SK-N-SH (cell line): Measurements from ENCODE around the gene EMP2. TPM values are rescaled to one million over a fixed set of nuclear protein-coding genes. Genes with fewer than 3 reads are reported as not detected.

Experiments
- CTCF ChIA-PET: fragments of 300-600, 350-600 bp; formaldehyde crosslinking; extraction: SDS; loops from one replicate; lab custom pipeline; 2021; lab: Yijun Ruan, JAX
- POLR2A ChIA-PET: fragments of 350-600 bp; sonication (Branson Sonifier 250); formaldehyde crosslinking; extraction: SDS; loops from one replicate; lab custom pipeline; 2020; ENCODE audit warnings: antibody characterized with exemption, inconsistent platforms; lab: Yijun Ruan, JAX
- DNase-seq: peaks from one replicate; pipeline ENCODE4 v3.0.0; 2012
- H2AFZ ChIP-seq: fragments of 200-600 bp; sonication (generic); 2 replicates; pipeline ENCODE4 v1.8.1; 2016; ENCODE audit warnings: antibody characterized with exemption, mild to moderate bottlenecking, low read depth
- H3F3A ChIP-seq: fragments of 200-600 bp; sonication (generic); replicated peaks from 2 replicates; pipeline ENCODE3; 2016; ENCODE audit warnings: antibody characterized with exemption, mild to moderate bottlenecking; ENCODE audit not compliant: insufficient read depth
- H3K27ac ChIP-seq, 2 experiments: fragments of 200-500 bp in 1 of 2; fragments of 200-600 bp in 1 of 2; sonication (Bioruptor generic) in 1 of 2; sonication (generic), shearing (Covaris generic) in 1 of 2; 2 replicates each; pipeline versions ENCODE4 v1.5.1 to v1.6.1; 2014 to 2016; ENCODE audit warnings: low read depth in 2 of 2, inconsistent platforms in 1 of 2, low read length in 1 of 2, mild to moderate bottlenecking in 1 of 2, mixed read lengths in 1 of 2
- H3K27me3 ChIP-seq: fragments of 200-600 bp; sonication (generic), shearing (Covaris generic); 2 replicates; pipeline ENCODE4 v1.6.1; 2016; ENCODE audit warnings: mixed run types; ENCODE audit not compliant: insufficient read depth
- H3K36me3 ChIP-seq, 2 experiments: fragments of 200-500 bp in 1 of 2; fragments of 200-600 bp in 1 of 2; sonication (Bioruptor generic) in 1 of 2; sonication (generic) in 1 of 2; replicated peaks in 1 of 2; 2 replicates each; pipeline versions ENCODE3 to v1.5.1; 2014 to 2016; ENCODE audit warnings: low read length in 1 of 2, mild to moderate bottlenecking in 1 of 2; ENCODE audit not compliant: insufficient read depth in 2 of 2, control insufficient read depth in 1 of 2
- H3K4me1 ChIP-seq, 2 experiments: fragments of 200-500 bp in 1 of 2; fragments of 200-600 bp in 1 of 2; sonication (Bioruptor generic) in 1 of 2; sonication (generic), shearing (Covaris generic) in 1 of 2; 2 replicates each; pipeline versions ENCODE4 v1.5.1 to v1.6.1; 2014 to 2016; ENCODE audit warnings: low read depth in 1 of 2, low read length in 1 of 2, mixed run types in 1 of 2; ENCODE audit not compliant: insufficient read depth in 2 of 2, control insufficient read depth in 1 of 2
- H3K4me2 ChIP-seq: fragments of 200-600 bp; sonication (generic), shearing (Covaris generic); 2 replicates; pipeline ENCODE4 v1.6.1; 2017; ENCODE audit warnings: mixed run types
- H3K4me3 ChIP-seq, 2 experiments: fragments of 200-500 bp in 1 of 2; fragments of 200-600 bp in 1 of 2; sonication (Bioruptor generic) in 1 of 2; sonication (generic), shearing (Covaris generic) in 1 of 2; 2 replicates each; pipeline versions ENCODE4 v1.5.1 to v1.8.1; 2014 to 2016; ENCODE audit warnings: low read depth in 2 of 2, inconsistent platforms in 1 of 2, low read length in 1 of 2, mild to moderate bottlenecking in 1 of 2, mixed read lengths in 1 of 2, moderate library complexity in 1 of 2
- H3K79me2 ChIP-seq: fragments of 200-600 bp; sonication (generic); 2 replicates; pipeline ENCODE4 v1.8.1; 2017; ENCODE audit warnings: mild to moderate bottlenecking; ENCODE audit not compliant: insufficient read depth
- H3K9ac ChIP-seq: fragments of 200-600 bp; sonication (generic); 2 replicates; pipeline ENCODE4 v1.6.1; 2017; ENCODE audit warnings: mixed run types
- H3K9me2 ChIP-seq: fragments of 200-600 bp; sonication (generic); 2 replicates; pipeline ENCODE4 v1.6.1; 2017; ENCODE audit warnings: mixed run types
- H3K9me3 ChIP-seq: fragments of 200-600 bp; sonication (generic); 2 replicates; pipeline ENCODE4 v1.6.1; 2017; ENCODE audit warnings: mixed run types, mild to moderate bottlenecking, moderate library complexity
- H4K20me1 ChIP-seq: fragments of 200-600 bp; sonication (generic); 2 replicates; pipeline ENCODE4 v1.6.1; 2017; ENCODE audit warnings: mild to moderate bottlenecking, mixed run types; ENCODE audit not compliant: insufficient read depth
- EP300 ChIP-seq, 2 experiments: IDR thresholded peaks; 2 replicates each; pipeline versions ENCODE4 v1.4.0 to v1.6.1; 2012; ENCODE audit warnings: borderline replicate concordance in 1 of 2, low read depth in 1 of 2, low read length in 1 of 2
- EZH2phosphoT487 ChIP-seq: fragments of 200-600 bp; sonication (generic); IDR thresholded peaks from 2 replicates; pipeline ENCODE4 v1.6.1; 2017; ENCODE audit warnings: low read depth, mixed run types, mild to moderate bottlenecking, antibody characterized with exemption, moderate library complexity, borderline replicate concordance
- FOSL2 ChIP-seq: IDR thresholded peaks from 2 replicates; pipeline ENCODE4 v1.4.0; 2012; ENCODE audit warnings: low read depth, mild to moderate bottlenecking, moderate library complexity, borderline replicate concordance
- GATA2 ChIP-seq: sonication (generic); formaldehyde crosslinking; IDR thresholded peaks from 2 replicates; pipeline ENCODE4 v1.5.0; 2020; ENCODE audit warnings: mild to moderate bottlenecking, missing genetic modification reagents
- NFIC ChIP-seq: IDR thresholded peaks from 2 replicates; pipeline ENCODE4 v1.4.0; 2012; ENCODE audit warnings: borderline replicate concordance
- RCOR1 ChIP-seq: fragments of 150-350 bp; IDR thresholded peaks from 2 replicates; pipeline ENCODE4 v1.6.1; 2017; ENCODE audit warnings: antibody characterized with exemption, low read length
- REST ChIP-seq: IDR thresholded peaks from 2 replicates; pipeline ENCODE4 v1.6.1; 2012; ENCODE audit warnings: mild to moderate bottlenecking, low read depth, low read length, moderate library complexity
- TCF12 ChIP-seq: IDR thresholded peaks from 2 replicates; pipeline ENCODE4 v1.4.0; 2012
- YY1 ChIP-seq: IDR thresholded peaks from 2 replicates; pipeline ENCODE4 v1.4.0; 2012; ENCODE audit warnings: low read depth, mild to moderate bottlenecking
- ZBTB33 ChIP-seq: IDR thresholded peaks from 2 replicates; pipeline ENCODE4 v1.4.0; 2012; ENCODE audit warnings: low read depth, borderline replicate concordance
- WGBS: methylation state at CpG from one replicate; pipeline ENCODE4 v1.1.6; 2017; ENCODE audit warnings: low lambda C conversion rate; 5-methylcytosine and 5-hydroxymethylcytosine counted together
- polyA plus RNA-seq, 3 experiments: library from polyadenylated mRNA; depleted of rRNA; stranded (reverse); fragments of >200 nt; gene quantifications; 2 replicates each; pipeline ENCODE4 v1.2.3, GENCODE V29; 2012

The EMP2 gene
- polyA plus RNA-seq, 1 of the 3 experiments (the other 2 are of a cell fraction), result 4.3 TPM

GRCh38 chr16:10572611-10573010 lies 7.8 kb downstream of the EMP2 start:
- ChIA-PET POLR2A (no interaction called here), CTCF (interaction anchor here (1.1 kb wide), 1 partner anchor 10 kb away, joined by 3 read pairs; no protein-coding TSS in a partner anchor)
- Histone ChIP-seq H3K79me2 (no peaks in the 10 kb centered on the region), H3K4me3 (no peak overlapping the region), H3K36me3 (no peaks in the 10 kb centered on the region), H3K9me3 (no peaks in the 10 kb centered on the region), H3F3A (no peaks in the 10 kb centered on the region), H3K27ac (no peak overlapping the region)
- TF ChIP-seq REST (no peak), FOSL2 (no peak), YY1 (no peak)
- TF ChIP-seq, all 33 proteins: peak for 0
- 89% methylated on average over 3 of the region's 3 CpGs for WGBS
- no peaks in the 10 kb centered on the region for H3K27me3 ChIP-seq
- no peak overlapping the region for H2AFZ ChIP-seq
- DNase-seq, result no peak
- H3K4me2 ChIP-seq, result no peak overlapping the region
- H3K4me1 ChIP-seq, result peaks cover 7 to 13% of the 10 kb centered on the region in 2 experiments; a peak in 2 of 4 replicates
- no peaks in the 10 kb centered on the region for H3K9me2 ChIP-seq
- no peak overlapping the region for H3K9ac ChIP-seq
- 0 out of 2 replicates have a peak, but pooled peaks cover 3% of the 10 kb centered on the region for H4K20me1 ChIP-seq

GRCh38 chr16:10571354-10571753 lies 9.0 kb downstream of the EMP2 start:
- Histone ChIP-seq H3K27ac (no peak overlapping the region), H3K79me2 (no peaks in the 10 kb centered on the region), H3K4me1 (peaks cover 0 to under 1% of the 10 kb centered on the region in 2 experiments; a peak in 1 of 4 replicates), H2AFZ (no peak overlapping the region), H3F3A (no peaks in the 10 kb centered on the region), H4K20me1 (no peaks in the 10 kb centered on the region), H3K27me3 (no peaks in the 10 kb centered on the region), H3K9me2 (no peaks in the 10 kb centered on the region), H3K9me3 (no peaks in the 10 kb centered on the region), H3K36me3 (no peaks in the 10 kb centered on the region), H3K4me3 (no peak overlapping the region), H3K9ac (no peak overlapping the region), H3K4me2 (no peak overlapping the region)
- TF ChIP-seq EZH2phosphoT487 (no peak), RCOR1 (no peak), NFIC (no peak), ZBTB33 (no peak), TCF12 (no peak), GATA2 (no peak), EP300 (IDR thresholded peaks at IDR 0.05; ENCODE audit: borderline replicate concordance in 1 of 2, low read depth in 1 of 2, low read length in 1 of 2) (no peak)
- CTCF ChIA-PET, result interaction anchor here (1.1 to 1.2 kb wide), 2 partner anchors 8 to 9 kb away, joined by 3 read pairs; no protein-coding TSS in a partner anchor
- 55% methylated on average over 5 of the region's 5 CpGs for WGBS
- DNase-seq, result no peak
- POLR2A ChIA-PET, result interaction anchor here (1.2 kb wide), 1 partner anchor 9 kb away, joined by 3 read pairs; the partner anchor contains the start of gene EMP2
